HEK293 (cell line): ENCODE measurements around the gene ZNF396.
A peak's percentile ranks its signal among the peaks of the same experiment; 100 is the strongest.

Experiments used
- CTCF ChIA-PET: fragments of 350-600 bp; formaldehyde crosslinking; extraction: SDS; loops from one replicate; lab custom pipeline; 2021; ENCODE audit warnings: antibody characterized with exemption; lab: Yijun Ruan, JAX
- POLR2A ChIA-PET: fragments of 300-600 bp; formaldehyde crosslinking; extraction: SDS; loops from one replicate; lab custom pipeline; 2020; ENCODE audit warnings: antibody characterized with exemption, inconsistent platforms; lab: Yijun Ruan, JAX
- H3K27ac ChIP-seq: fragments of 200-500 bp; sonication (Bioruptor generic); 2 replicates; pipeline ENCODE4 v1.5.1; 2014; ENCODE audit warnings: low read depth, low read length, control low read depth, inconsistent platforms; ENCODE audit errors: extremely low read depth
- H3K36me3 ChIP-seq, 2 experiments: fragments of 200-500 bp in 1 of 2; sonication (Bioruptor generic) in 1 of 2; 1 replicate in 1 of 2; 2 replicates in 1 of 2; pipeline ENCODE4 v1.5.1; 2014 to 2017; ENCODE audit warnings: inconsistent platforms in 2 of 2, low read length in 2 of 2; ENCODE audit not compliant: control insufficient read depth in 2 of 2, insufficient read depth in 1 of 2
- H3K4me1 ChIP-seq: fragments of 200-500 bp; sonication (Bioruptor generic); 2 replicates; pipeline ENCODE4 v1.5.1; 2014; ENCODE audit warnings: mild to moderate bottlenecking, low read length, inconsistent platforms; ENCODE audit not compliant: control insufficient read depth, insufficient read depth
- H3K4me3 ChIP-seq: 2 replicates; pipeline ENCODE4 v1.5.1; 2011; ENCODE audit warnings: low read depth, mild to moderate bottlenecking, control low read depth, low read length, moderate library complexity
- H3K9me3 ChIP-seq: fragments of 200-500 bp; sonication (Bioruptor generic); 2 replicates; pipeline ENCODE4 v1.5.1; 2014; ENCODE audit warnings: low read depth, low read length, inconsistent platforms; ENCODE audit not compliant: control insufficient read depth, insufficient read depth
- BCL6B ChIP-seq: fragments of 450-650 bp; formaldehyde crosslinking; IDR thresholded peaks from 2 replicates; pipeline ENCODE4 v1.5.1; 2017; ENCODE audit warnings: missing biosample characterization, missing genetic modification characterization
- KLF9 ChIP-seq: fragments of 450-650 bp; formaldehyde crosslinking; IDR thresholded peaks from 2 replicates; pipeline ENCODE4 v1.5.1; 2016; ENCODE audit warnings: missing biosample characterization, missing genetic modification characterization, low read depth
- SP7 ChIP-seq: fragments of 450-650 bp; formaldehyde crosslinking; IDR thresholded peaks from 2 replicates; pipeline ENCODE4 v1.5.1; 2016; ENCODE audit warnings: missing biosample characterization, missing genetic modification characterization
- YY1 ChIP-seq: fragments of 450-650 bp; formaldehyde crosslinking; IDR thresholded peaks from 2 replicates; pipeline ENCODE4 v1.5.1; 2018; ENCODE audit warnings: missing biosample characterization, missing genetic modification characterization
- ZBTB48 ChIP-seq: fragments of 450-650 bp; formaldehyde crosslinking; IDR thresholded peaks from 2 replicates; pipeline ENCODE4 v1.5.1; 2016; ENCODE audit warnings: missing biosample characterization, missing genetic modification characterization
- ZEB2 ChIP-seq: fragments of 450-650 bp; formaldehyde crosslinking; IDR thresholded peaks from 2 replicates; pipeline ENCODE4 v1.5.1; 2016; ENCODE audit warnings: missing biosample characterization, missing genetic modification characterization
- ZNF16 ChIP-seq: fragments of 450-650 bp; formaldehyde crosslinking; IDR thresholded peaks from 2 replicates; pipeline ENCODE4 v1.5.1; 2016; ENCODE audit warnings: low read depth, missing biosample characterization, missing genetic modification characterization
- ZNF214 ChIP-seq: fragments of 450-650 bp; formaldehyde crosslinking; IDR thresholded peaks from 2 replicates; pipeline ENCODE4 v1.5.1; 2017; ENCODE audit warnings: missing biosample characterization, mild to moderate bottlenecking, missing genetic modification characterization, borderline replicate concordance
- ZNF23 ChIP-seq: fragments of 450-650 bp; formaldehyde crosslinking; IDR thresholded peaks from 2 replicates; pipeline ENCODE4 v1.5.1; 2016; ENCODE audit warnings: missing biosample characterization, missing genetic modification characterization, borderline replicate concordance
- ZNF239 ChIP-seq: fragments of 450-650 bp; formaldehyde crosslinking; IDR thresholded peaks from 2 replicates; pipeline ENCODE4 v1.5.1; 2016; ENCODE audit warnings: missing biosample characterization, missing genetic modification characterization
- ZNF248 ChIP-seq: fragments of 450-650 bp; formaldehyde crosslinking; IDR thresholded peaks from 2 replicates; pipeline ENCODE4 v1.5.1; 2017; ENCODE audit warnings: missing biosample characterization, missing genetic modification characterization
- ZNF311 ChIP-seq: fragments of 450-650 bp; formaldehyde crosslinking; IDR thresholded peaks from 2 replicates; pipeline ENCODE4 v1.5.1; 2017; ENCODE audit warnings: missing biosample characterization, missing genetic modification characterization, borderline replicate concordance
- ZNF324 ChIP-seq: fragments of 450-650 bp; formaldehyde crosslinking; IDR thresholded peaks from 2 replicates; pipeline ENCODE4 v1.5.1; 2016; ENCODE audit warnings: missing biosample characterization, missing genetic modification characterization
- TF ChIP-seq, protein P1 (sequence below): fragments of 450-650 bp; formaldehyde crosslinking; IDR thresholded peaks from 2 replicates; pipeline ENCODE4 v1.5.1; 2016; ENCODE audit warnings: missing biosample characterization, missing genetic modification characterization, low read depth
- TF ChIP-seq, protein P2 (sequence below): fragments of 450-650 bp; formaldehyde crosslinking; IDR thresholded peaks from 2 replicates; pipeline ENCODE4 v1.5.1; 2016; ENCODE audit warnings: missing biosample characterization, missing genetic modification characterization, low read depth
- TF ChIP-seq, protein P3 (sequence below): IDR thresholded peaks from 2 replicates; pipeline ENCODE4 v1.6.1; 2011; ENCODE audit warnings: mild to moderate bottlenecking, low read depth, low read length, borderline replicate concordance
- TF ChIP-seq, protein P4 (sequence below): fragments of 450-650 bp; formaldehyde crosslinking; IDR thresholded peaks from 2 replicates; pipeline ENCODE4 v1.5.0; 2017; ENCODE audit warnings: missing biosample characterization, missing genetic modification characterization, borderline replicate concordance
- TF ChIP-seq, protein P5 (sequence below): fragments of 450-650 bp; formaldehyde crosslinking; IDR thresholded peaks from 2 replicates; pipeline ENCODE4 v1.5.1; 2016; ENCODE audit warnings: missing biosample characterization, missing genetic modification characterization

The ZNF396 gene

GRCh38 chr18:35361570-35362321 is 15.4 kb downstream of the ZNF396 start:
- no peaks in the 10 kb centered on the region for H3K36me3 ChIP-seq
- H3K9me3 ChIP-seq, result no peaks in the 10 kb centered on the region
- ChIA-PET POLR2A (interaction anchor here (0.5 kb wide), 1 partner anchor 132 kb away, joined by 7 read pairs; no protein-coding TSS in a partner anchor), CTCF (interaction anchor here (0.6 to 1.5 kb wide), 4 partner anchors 17 to 309 kb away, joined by 3 to 7 read pairs (median 4); partner anchors contain the start of gene ZNF24)
- H3K4me1 ChIP-seq, result no peaks in the 10 kb centered on the region
- TF ChIP-seq, protein P1, sequence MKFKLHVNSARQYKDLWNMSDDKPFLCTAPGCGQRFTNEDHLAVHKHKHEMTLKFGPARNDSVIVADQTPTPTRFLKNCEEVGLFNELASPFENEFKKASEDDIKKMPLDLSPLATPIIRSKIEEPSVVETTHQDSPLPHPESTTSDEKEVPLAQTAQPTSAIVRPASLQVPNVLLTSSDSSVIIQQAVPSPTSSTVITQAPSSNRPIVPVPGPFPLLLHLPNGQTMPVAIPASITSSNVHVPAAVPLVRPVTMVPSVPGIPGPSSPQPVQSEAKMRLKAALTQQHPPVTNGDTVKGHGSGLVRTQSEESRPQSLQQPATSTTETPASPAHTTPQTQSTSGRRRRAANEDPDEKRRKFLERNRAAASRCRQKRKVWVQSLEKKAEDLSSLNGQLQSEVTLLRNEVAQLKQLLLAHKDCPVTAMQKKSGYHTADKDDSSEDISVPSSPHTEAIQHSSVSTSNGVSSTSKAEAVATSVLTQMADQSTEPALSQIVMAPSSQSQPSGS (tag by site-specific recombination), result no peak
- TF ChIP-seq ZNF23, result no peak
- no peak for TF ChIP-seq ZEB2 (tag by site-specific recombination)
- no peak overlapping the region for H3K4me3 ChIP-seq
- H3K27ac ChIP-seq, result no peak overlapping the region

DNA sequence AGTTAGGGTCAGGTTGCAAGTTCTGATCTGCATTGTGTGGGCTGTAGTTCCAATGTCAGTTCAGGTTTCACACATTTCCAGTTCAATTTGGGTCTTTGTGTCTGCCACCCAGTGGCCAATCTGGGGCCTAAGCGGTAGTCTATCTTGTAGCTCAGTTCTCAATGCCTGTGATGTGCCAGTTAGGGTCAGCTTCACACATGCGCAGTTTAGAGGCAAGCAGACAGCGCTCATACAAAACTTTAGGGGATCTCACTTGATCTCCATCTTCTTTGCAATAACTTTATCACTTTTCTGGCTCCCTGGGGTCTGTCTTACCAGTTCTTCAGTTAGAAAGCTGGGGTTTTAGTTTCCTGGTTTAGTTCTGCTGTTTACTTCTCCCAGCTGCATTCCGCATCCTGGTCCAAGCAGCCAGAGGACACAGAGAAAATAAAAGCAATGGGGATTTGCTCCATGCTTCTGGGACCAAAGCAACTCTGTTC is 22.0 kb downstream of the ZNF396 start:
- Histone ChIP-seq H3K9me3 (no peaks in the 10 kb centered on the region), H3K4me1 (no peaks in the 10 kb centered on the region), H3K4me3 (no peak overlapping the region), H3K27ac (no peak overlapping the region), H3K36me3 (no peaks in the 10 kb centered on the region)
- POLR2A ChIA-PET, result interaction anchor here (0.8 to 1.0 kb wide), 2 partner anchors 65 to 114 kb away, joined by 3 read pairs; partner anchors contain the start of genes ZNF397 and ZSCAN30
- CTCF ChIA-PET, result interaction anchor here (0.6 to 1.6 kb wide), 20 partner anchors 9 to 537 kb away, joined by 3 to 8 read pairs (median 3); partner anchors contain the start of genes ZNF24 and ZSCAN30
- TF ChIP-seq, protein P1 (tag by site-specific recombination), result no peak
- no peak for TF ChIP-seq ZNF311 (tag by site-specific recombination)
- TF ChIP-seq, protein P2, sequence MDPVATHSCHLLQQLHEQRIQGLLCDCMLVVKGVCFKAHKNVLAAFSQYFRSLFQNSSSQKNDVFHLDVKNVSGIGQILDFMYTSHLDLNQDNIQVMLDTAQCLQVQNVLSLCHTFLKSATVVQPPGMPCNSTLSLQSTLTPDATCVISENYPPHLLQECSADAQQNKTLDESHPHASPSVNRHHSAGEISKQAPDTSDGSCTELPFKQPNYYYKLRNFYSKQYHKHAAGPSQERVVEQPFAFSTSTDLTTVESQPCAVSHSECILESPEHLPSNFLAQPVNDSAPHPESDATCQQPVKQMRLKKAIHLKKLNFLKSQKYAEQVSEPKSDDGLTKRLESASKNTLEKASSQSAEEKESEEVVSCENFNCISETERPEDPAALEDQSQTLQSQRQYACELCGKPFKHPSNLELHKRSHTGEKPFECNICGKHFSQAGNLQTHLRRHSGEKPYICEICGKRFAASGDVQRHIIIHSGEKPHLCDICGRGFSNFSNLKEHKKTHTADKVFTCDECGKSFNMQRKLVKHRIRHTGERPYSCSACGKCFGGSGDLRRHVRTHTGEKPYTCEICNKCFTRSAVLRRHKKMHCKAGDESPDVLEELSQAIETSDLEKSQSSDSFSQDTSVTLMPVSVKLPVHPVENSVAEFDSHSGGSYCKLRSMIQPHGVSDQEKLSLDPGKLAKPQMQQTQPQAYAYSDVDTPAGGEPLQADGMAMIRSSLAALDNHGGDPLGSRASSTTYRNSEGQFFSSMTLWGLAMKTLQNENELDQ (tag by site-specific recombination), result no peak
- TF ChIP-seq, protein P3, sequence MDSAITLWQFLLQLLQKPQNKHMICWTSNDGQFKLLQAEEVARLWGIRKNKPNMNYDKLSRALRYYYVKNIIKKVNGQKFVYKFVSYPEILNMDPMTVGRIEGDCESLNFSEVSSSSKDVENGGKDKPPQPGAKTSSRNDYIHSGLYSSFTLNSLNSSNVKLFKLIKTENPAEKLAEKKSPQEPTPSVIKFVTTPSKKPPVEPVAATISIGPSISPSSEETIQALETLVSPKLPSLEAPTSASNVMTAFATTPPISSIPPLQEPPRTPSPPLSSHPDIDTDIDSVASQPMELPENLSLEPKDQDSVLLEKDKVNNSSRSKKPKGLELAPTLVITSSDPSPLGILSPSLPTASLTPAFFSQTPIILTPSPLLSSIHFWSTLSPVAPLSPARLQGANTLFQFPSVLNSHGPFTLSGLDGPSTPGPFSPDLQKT, result no peak
- no peak for TF ChIP-seq ZNF324 (tag by site-specific recombination)
- TF ChIP-seq YY1 (tag by site-specific recombination), result no peak
- no peak for TF ChIP-seq ZNF248 (tag by site-specific recombination)
- TF ChIP-seq ZBTB48 (tag by site-specific recombination), result peak; percentile 50; the same call in 1 of the 2 replicates
- TF ChIP-seq BCL6B, result no peak
- TF ChIP-seq, protein P4, sequence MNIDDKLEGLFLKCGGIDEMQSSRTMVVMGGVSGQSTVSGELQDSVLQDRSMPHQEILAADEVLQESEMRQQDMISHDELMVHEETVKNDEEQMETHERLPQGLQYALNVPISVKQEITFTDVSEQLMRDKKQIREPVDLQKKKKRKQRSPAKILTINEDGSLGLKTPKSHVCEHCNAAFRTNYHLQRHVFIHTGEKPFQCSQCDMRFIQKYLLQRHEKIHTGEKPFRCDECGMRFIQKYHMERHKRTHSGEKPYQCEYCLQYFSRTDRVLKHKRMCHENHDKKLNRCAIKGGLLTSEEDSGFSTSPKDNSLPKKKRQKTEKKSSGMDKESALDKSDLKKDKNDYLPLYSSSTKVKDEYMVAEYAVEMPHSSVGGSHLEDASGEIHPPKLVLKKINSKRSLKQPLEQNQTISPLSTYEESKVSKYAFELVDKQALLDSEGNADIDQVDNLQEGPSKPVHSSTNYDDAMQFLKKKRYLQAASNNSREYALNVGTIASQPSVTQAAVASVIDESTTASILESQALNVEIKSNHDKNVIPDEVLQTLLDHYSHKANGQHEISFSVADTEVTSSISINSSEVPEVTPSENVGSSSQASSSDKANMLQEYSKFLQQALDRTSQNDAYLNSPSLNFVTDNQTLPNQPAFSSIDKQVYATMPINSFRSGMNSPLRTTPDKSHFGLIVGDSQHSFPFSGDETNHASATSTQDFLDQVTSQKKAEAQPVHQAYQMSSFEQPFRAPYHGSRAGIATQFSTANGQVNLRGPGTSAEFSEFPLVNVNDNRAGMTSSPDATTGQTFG (tag by site-specific recombination), result no peak
- TF ChIP-seq KLF9 (tag by site-specific recombination), result no peak
- no peak for TF ChIP-seq ZNF16 (tag by site-specific recombination)
- TF ChIP-seq, protein P5, sequence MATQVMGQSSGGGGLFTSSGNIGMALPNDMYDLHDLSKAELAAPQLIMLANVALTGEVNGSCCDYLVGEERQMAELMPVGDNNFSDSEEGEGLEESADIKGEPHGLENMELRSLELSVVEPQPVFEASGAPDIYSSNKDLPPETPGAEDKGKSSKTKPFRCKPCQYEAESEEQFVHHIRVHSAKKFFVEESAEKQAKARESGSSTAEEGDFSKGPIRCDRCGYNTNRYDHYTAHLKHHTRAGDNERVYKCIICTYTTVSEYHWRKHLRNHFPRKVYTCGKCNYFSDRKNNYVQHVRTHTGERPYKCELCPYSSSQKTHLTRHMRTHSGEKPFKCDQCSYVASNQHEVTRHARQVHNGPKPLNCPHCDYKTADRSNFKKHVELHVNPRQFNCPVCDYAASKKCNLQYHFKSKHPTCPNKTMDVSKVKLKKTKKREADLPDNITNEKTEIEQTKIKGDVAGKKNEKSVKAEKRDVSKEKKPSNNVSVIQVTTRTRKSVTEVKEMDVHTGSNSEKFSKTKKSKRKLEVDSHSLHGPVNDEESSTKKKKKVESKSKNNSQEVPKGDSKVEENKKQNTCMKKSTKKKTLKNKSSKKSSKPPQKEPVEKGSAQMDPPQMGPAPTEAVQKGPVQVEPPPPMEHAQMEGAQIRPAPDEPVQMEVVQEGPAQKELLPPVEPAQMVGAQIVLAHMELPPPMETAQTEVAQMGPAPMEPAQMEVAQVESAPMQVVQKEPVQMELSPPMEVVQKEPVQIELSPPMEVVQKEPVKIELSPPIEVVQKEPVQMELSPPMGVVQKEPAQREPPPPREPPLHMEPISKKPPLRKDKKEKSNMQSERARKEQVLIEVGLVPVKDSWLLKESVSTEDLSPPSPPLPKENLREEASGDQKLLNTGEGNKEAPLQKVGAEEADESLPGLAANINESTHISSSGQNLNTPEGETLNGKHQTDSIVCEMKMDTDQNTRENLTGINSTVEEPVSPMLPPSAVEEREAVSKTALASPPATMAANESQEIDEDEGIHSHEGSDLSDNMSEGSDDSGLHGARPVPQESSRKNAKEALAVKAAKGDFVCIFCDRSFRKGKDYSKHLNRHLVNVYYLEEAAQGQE (tag by site-specific recombination), result no peak
- TF ChIP-seq ZNF239 (tag by site-specific recombination), result no peak
- no peak for TF ChIP-seq ZNF214 (tag by site-specific recombination)
- no peak for TF ChIP-seq SP7
